Measurements from ENCODE around the gene MRPL42. TPM values are rescaled to one million over a fixed set of nuclear protein-coding genes. Genes with fewer than 3 reads are reported as not detected.

MRPL42 gene
- total RNA-seq (ENCODE audit: unreplicated experiment): 82.7 TPM
- long read RNA-seq, full-length matches to known transcripts: 50 of 56 reads
- long read RNA-seq, partial matches to known transcripts: 3 of 56 reads
- long read RNA-seq, other reads (novel, unspliced or antisense): 3 of 56 reads

- H3K4me3 Mint-ChIP-seq (ENCODE audit: unreplicated experiment): peak within 1 kb of the TSS; percentile 98
- H3K36me3 Mint-ChIP-seq (ENCODE audit: unreplicated experiment): no peaks in the 10 kb centered on the region
- peaks cover 18% of the 10 kb centered on the region for H3K4me1 Mint-ChIP-seq (ENCODE audit: low read depth, unreplicated experiment)
- H3K27me3 Mint-ChIP-seq (ENCODE audit: unreplicated experiment): peaks cover 10% of the 10 kb centered on the region
- peak; percentile 79 for TF ChIP-seq CTCF (IDR thresholded peaks at IDR 0.05; ENCODE audit: partially characterized antibody, unreplicated experiment)
- H3K9me3 Mint-ChIP-seq (ENCODE audit: unreplicated experiment): peaks cover 8% of the 10 kb centered on the region
- H3K27ac Mint-ChIP-seq (ENCODE audit: unreplicated experiment): peak within 1 kb of the TSS; percentile 100
- peak; percentile 95 for DNase-seq
These were observed at the start of gene MRPL42 for GRCh38 chr12:93467351-93468007. Gene MRPL42, plus strand, starts transcription at chr12:93467514. Its CDS starts 1,772 bp downstream, at chr12:93469286.

GRCh38 chr12:93417967-93418480 lies 49.3 kb upstream of the MRPL42 start:
- H3K27ac Mint-ChIP-seq (ENCODE audit: unreplicated experiment): no peak overlapping the region
- DNase-seq: no peak
- no peak overlapping the region for H3K4me3 Mint-ChIP-seq (ENCODE audit: unreplicated experiment)
- peaks cover 3% of the 10 kb centered on the region for H3K9me3 Mint-ChIP-seq (ENCODE audit: unreplicated experiment)
- H3K36me3 Mint-ChIP-seq (ENCODE audit: unreplicated experiment): no peaks in the 10 kb centered on the region
- no peaks in the 10 kb centered on the region for H3K27me3 Mint-ChIP-seq (ENCODE audit: unreplicated experiment)
- H3K4me1 Mint-ChIP-seq (ENCODE audit: low read depth, unreplicated experiment): peaks cover 34% of the 10 kb centered on the region
- no peak for TF ChIP-seq CTCF (IDR thresholded peaks at IDR 0.05; ENCODE audit: partially characterized antibody, unreplicated experiment)

GRCh38 chr12:93419388-93420034 lies 47.8 kb upstream of the MRPL42 start:
- H3K27ac Mint-ChIP-seq (ENCODE audit: unreplicated experiment): peak overlapping the region; percentile 50
- H3K36me3 Mint-ChIP-seq (ENCODE audit: unreplicated experiment): no peaks in the 10 kb centered on the region
- peak; percentile 76 for TF ChIP-seq CTCF (IDR thresholded peaks at IDR 0.05; ENCODE audit: partially characterized antibody, unreplicated experiment)
- peaks cover 43% of the 10 kb centered on the region for H3K4me1 Mint-ChIP-seq (ENCODE audit: low read depth, unreplicated experiment)
- DNase-seq: no peak
- no peak overlapping the region for H3K4me3 Mint-ChIP-seq (ENCODE audit: unreplicated experiment)
- no peaks in the 10 kb centered on the region for H3K27me3 Mint-ChIP-seq (ENCODE audit: unreplicated experiment)
- H3K9me3 Mint-ChIP-seq (ENCODE audit: unreplicated experiment): peaks cover 1% of the 10 kb centered on the region

GRCh38 chr12:93422050-93422449 lies 45.3 kb upstream of the MRPL42 start:
- Mint-ChIP-seq H3K36me3 (ENCODE audit: unreplicated experiment) (no peaks in the 10 kb centered on the region), H3K4me1 (ENCODE audit: low read depth, unreplicated experiment) (peaks cover 47% of the 10 kb centered on the region), H3K27me3 (ENCODE audit: unreplicated experiment) (no peaks in the 10 kb centered on the region), H3K27ac (ENCODE audit: unreplicated experiment) (no peak overlapping the region), H3K4me3 (ENCODE audit: unreplicated experiment) (no peak overlapping the region), H3K9me3 (ENCODE audit: unreplicated experiment) (peaks cover 1% of the 10 kb centered on the region)
- TF ChIP-seq CTCF (IDR thresholded peaks at IDR 0.05; ENCODE audit: partially characterized antibody, unreplicated experiment): no peak
- no peak for DNase-seq

All from glutamatergic neuron (in vitro differentiated cells).